ENCODE measurements around the gene KCTD5. TPM values are rescaled to one million over a fixed set of nuclear protein-coding genes. Genes with fewer than 3 reads are reported as not detected.

Gene KCTD5
- total and polyA plus RNA-seq, 2 of the 8 experiments (the other 6 are each of a cell fraction or from before 2014, with no cell fraction given), result 26.6 to 31.8 TPM

DNA sequence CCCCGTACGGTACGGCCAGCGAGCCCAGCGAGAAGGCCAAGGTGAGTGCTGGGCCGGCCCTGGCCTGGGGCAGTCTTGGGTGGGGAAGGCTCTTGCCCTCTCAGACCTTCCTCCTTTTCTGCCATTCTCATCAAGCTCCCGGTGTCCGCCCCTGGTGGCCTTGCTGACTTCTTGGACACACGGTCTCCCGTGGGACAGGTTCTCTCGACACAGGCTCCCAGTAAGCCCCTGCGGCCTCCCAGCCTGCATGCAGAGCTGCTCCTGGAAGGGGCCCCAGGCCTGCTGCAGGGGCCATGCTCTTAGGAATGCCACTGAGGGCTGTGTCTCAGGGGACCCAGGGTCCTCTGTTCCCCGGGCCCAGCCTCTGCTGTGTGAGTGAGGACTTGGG lies 20.1 kb downstream of the KCTD5 start (continued):
- TF ChIP-seq TAF7 (optimal IDR thresholded peaks at IDR 0.05; ENCODE audit: borderline replicate concordance, low read depth, low read length), result no peak
- TF ChIP-seq RNF2 (IDR thresholded peaks at IDR 0.05; ENCODE audit: borderline replicate concordance, low read depth, low read length, missing control alignments, poor library complexity, severe bottlenecking), result no peak
